Measurements from ENCODE around the gene TLX2.
"Not testable (repeated sequence)": the region's sequence is repeated elsewhere in the genome, so short reads cannot be mapped to it uniquely, and the experiment has no call there.

DNA sequence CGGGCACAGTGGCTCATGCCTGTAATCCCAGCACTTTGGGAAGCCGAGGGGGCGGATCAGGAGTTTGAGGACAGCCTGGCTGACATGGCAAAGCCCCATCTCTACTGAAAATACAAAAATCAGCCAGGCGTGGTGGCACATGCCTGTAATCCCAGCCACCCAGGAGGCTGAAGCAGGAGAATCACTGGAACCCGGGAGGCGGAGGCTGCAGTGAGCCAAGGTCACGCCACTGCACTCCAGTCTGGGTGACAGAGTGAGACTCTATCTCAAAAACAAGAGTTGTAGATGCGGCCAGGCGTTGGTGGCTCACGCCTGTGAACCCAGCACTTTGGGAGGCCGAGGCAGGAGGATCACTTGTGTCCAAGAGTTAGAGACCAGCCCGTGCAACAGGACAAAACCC is 43.5 kb upstream of the TLX2 start:
- not testable (repeated sequence) for TF ChIP-seq EZH2, EZH2phosphoT487 (IDR thresholded peaks at IDR 0.05)
